ENCODE data around the gene HIGD1A. TPM values are rescaled to one million over a fixed set of nuclear protein-coding genes. Genes with fewer than 3 reads are reported as not detected.

The HIGD1A gene
- total RNA-seq, 1 experiment from 2014 or later: 77.6 TPM

DNA sequence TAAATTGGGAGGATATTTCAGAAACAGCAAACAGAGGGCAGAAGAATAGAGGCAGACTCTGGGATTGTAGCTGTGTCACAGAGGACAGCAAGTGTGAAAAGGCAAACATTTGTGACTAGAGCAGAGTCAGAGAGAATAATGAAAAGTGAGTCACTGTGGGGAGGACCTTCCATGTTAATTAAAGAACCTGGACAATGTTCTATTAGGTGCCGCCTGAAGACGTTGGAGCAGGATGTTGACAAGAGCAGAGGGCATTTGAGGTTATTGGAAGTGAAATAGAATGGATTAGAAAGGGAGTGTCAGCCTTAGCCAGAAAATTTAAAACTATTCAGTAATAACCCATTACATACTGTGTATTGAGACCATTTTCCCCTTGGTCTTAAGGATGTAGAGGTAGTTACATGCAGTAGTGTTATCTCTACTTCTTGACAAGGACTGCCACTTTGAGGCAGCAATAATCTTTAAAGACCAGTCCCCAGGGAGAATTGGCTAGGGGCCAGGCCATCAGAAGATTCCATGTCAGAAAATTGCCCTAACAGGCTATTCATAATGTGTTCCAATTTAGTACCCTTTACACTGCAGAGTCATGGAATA is 10.7 kb upstream of the HIGD1A start:
- no peak overlapping the region for H3K4ac ChIP-seq (ENCODE audit: low read depth, low read length)
- TF ChIP-seq, protein P1, sequence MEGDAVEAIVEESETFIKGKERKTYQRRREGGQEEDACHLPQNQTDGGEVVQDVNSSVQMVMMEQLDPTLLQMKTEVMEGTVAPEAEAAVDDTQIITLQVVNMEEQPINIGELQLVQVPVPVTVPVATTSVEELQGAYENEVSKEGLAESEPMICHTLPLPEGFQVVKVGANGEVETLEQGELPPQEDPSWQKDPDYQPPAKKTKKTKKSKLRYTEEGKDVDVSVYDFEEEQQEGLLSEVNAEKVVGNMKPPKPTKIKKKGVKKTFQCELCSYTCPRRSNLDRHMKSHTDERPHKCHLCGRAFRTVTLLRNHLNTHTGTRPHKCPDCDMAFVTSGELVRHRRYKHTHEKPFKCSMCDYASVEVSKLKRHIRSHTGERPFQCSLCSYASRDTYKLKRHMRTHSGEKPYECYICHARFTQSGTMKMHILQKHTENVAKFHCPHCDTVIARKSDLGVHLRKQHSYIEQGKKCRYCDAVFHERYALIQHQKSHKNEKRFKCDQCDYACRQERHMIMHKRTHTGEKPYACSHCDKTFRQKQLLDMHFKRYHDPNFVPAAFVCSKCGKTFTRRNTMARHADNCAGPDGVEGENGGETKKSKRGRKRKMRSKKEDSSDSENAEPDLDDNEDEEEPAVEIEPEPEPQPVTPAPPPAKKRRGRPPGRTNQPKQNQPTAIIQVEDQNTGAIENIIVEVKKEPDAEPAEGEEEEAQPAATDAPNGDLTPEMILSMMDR (conservative IDR thresholded peaks at IDR 0.05): no peak
- no CpG with 5 or more reads among the region's 2 CpGs for WGBS (ENCODE audit: extremely low coverage, insufficient read length, low lambda C conversion rate)
- H3K4me1 ChIP-seq (ENCODE audit: insufficient read depth, low read length): no peaks in the 10 kb centered on the region; the same call in 1 of the 2 replicates
- H2BK20ac ChIP-seq (ENCODE audit: low read depth, low read length, poor library complexity, severe bottlenecking): no peak overlapping the region
- H3K4me1 Mint-ChIP-seq: peaks cover 11 to 13% of the 10 kb centered on the region in 2 experiments
- H3K79me2 ChIP-seq (ENCODE audit: insufficient read depth, low read length): no peaks in the 10 kb centered on the region
- H3K4me3 Mint-ChIP-seq: no peak overlapping the region
- no peaks in the 10 kb centered on the region for H3K36me3 Mint-ChIP-seq (ENCODE audit: insufficient read depth in 1 of 3, low read depth in 3 of 3)
- H3K27ac Mint-ChIP-seq: no peak overlapping the region
- no peaks in the 10 kb centered on the region for H3K79me1 ChIP-seq (ENCODE audit: insufficient read depth, low read depth, low read length, poor library complexity, severe bottlenecking)
- no peaks in the 10 kb centered on the region for H3K23me2 ChIP-seq (ENCODE audit: insufficient read length, low read depth, low read length, poor library complexity, severe bottlenecking)
- no peak overlapping the region for H2AK5ac ChIP-seq (ENCODE audit: insufficient read length, low read length)
- no peaks in the 10 kb centered on the region for H4K20me1 ChIP-seq (ENCODE audit: control insufficient read depth, insufficient read depth, insufficient read length)
- H3K27ac ChIP-seq (ENCODE audit: insufficient read length, low read depth, low read length): no peak overlapping the region
- H3K18ac ChIP-seq (ENCODE audit: insufficient read length, low read depth, low read length): no peak overlapping the region
- H3K9me3 ChIP-seq (ENCODE audit: control insufficient read depth, low read depth, low read length): no peaks in the 10 kb centered on the region
- no peak overlapping the region for H2BK120ac ChIP-seq (ENCODE audit: low read depth, low read length, poor library complexity, severe bottlenecking)
- H2AFZ ChIP-seq (ENCODE audit: low read length): no peak overlapping the region
- no peak overlapping the region for H3K56ac ChIP-seq (ENCODE audit: insufficient read length, low read depth, low read length)
- H3K14ac ChIP-seq (ENCODE audit: insufficient read depth, low read length): no peak overlapping the region
- no peak overlapping the region for H4K8ac ChIP-seq (replicated peaks; ENCODE audit: insufficient read length, low read depth, low read length)
- H3K9me3 Mint-ChIP-seq: no peaks in the 10 kb centered on the region
- H3K27me3 ChIP-seq (ENCODE audit: insufficient read depth, low read length): no peaks in the 10 kb centered on the region
- H3K23ac ChIP-seq (ENCODE audit: insufficient read length, low read depth, low read length): no peak overlapping the region
- H3T11ph ChIP-seq (ENCODE audit: low read length): no peak overlapping the region
- no peak overlapping the region for H2BK12ac ChIP-seq (ENCODE audit: insufficient read length, low read depth, low read length)
- no peak for DNase-seq
- no peak overlapping the region for H4K5ac ChIP-seq (ENCODE audit: insufficient read length, low read depth, low read length)
- H4K91ac ChIP-seq (ENCODE audit: insufficient read length, low read depth, low read length): no peak overlapping the region
- no peak overlapping the region for H2BK15ac ChIP-seq (ENCODE audit: low read depth, low read length)
- H3K9ac ChIP-seq (ENCODE audit: extremely low read depth, insufficient read length, low read length): no peak overlapping the region
- H2BK5ac ChIP-seq (ENCODE audit: insufficient read length, low read length): no peak overlapping the region
- no peak overlapping the region for H3K4me2 ChIP-seq (ENCODE audit: insufficient read depth, insufficient read length, low read length)
- no peaks in the 10 kb centered on the region for H3K27me3 Mint-ChIP-seq (ENCODE audit: low read depth)
